ENCODE data around the gene GALNT6.

GALNT6 gene

DNA sequence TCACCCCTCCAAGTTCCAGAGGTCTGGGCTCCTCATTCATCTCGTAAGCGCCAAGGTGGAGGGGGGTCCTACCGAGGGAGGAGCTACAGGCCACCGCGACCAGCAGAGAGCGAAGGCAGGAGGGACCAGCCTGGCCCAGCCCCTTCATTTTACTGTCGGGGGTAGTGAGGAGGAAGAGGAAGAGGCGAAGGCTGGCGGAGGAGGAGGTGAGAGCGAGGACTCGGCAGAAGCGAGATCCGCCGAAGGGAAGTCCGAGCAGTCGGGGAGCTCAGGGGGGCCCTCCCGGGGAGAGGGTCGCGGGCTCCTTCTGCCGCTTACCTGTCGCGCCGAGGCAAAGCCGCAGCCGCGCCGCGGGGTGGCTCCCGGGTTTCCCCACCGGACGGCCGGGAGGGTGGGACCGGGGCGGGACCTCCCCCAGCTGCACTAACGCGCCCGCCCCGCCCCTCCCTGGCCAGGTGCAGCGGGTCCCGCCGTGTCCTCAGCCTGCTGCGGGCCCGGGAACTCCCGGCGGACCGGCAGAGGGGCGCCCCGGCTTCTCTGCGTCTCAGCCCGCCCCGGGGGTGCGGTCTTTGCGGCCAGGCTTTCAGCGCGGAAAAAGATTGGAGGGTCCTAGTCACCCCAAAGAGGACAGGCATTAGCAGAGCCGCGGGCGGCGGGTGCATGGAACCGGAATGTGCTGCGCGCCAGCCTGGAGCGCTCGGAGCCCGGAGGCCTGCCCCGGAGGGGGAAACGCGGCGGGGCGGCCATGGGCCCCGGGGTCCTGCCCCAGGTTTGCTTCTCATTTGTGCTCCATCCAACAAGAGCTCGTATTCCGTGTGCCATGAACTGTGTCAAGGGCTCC, at the start of gene GALNT6:
GALNT6 (minus strand) TSS at position 124 of the 841 bp plus-strand sequence. CDS start 11,625 bp downstream, outside the sequence.
- in situ Hi-C loops (cut with MboI; ENCODE audit: low sequenced_read_pairs), result no loop called here

- in situ Hi-C loops (cut with MboI; ENCODE audit: low sequenced_read_pairs), result loop anchor here (10.0 kb wide), 1 partner anchor 85 kb away; no protein-coding TSS in a partner anchor
Measured at GRCh38 chr12:51439330-51439729, 48.1 kb upstream of the GALNT6 start.

- in situ Hi-C loops (cut with MboI; ENCODE audit: low sequenced_read_pairs), result loop anchor here (10.0 kb wide), 1 partner anchor 87 kb away; no protein-coding TSS in a partner anchor
Measured at GRCh38 chr12:51437431-51437830, 46.2 kb upstream of the GALNT6 start.

DNA sequence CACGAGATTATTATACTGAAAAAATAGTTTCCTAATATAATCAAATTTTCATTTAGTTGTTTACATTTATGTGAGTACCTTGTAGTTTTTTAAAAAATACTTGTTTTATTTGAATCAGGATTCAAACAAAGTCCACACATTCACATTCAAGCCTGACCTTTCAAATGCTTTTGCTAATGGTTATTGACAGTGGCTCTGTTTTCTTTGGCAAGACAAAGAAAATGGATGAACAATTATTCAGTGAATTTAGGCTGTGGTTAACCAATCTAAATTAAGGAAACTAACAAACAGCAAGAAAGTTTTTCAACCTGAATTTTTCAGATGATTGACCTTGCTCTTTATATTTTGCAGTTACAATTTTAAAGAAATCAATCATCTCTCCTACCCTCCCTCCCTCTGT, 43.1 kb upstream of the GALNT6 start:
- in situ Hi-C loops (cut with MboI; ENCODE audit: low sequenced_read_pairs), result loop anchor here (10.0 kb wide), 1 partner anchor 90 kb away; no protein-coding TSS in a partner anchor

DNA sequence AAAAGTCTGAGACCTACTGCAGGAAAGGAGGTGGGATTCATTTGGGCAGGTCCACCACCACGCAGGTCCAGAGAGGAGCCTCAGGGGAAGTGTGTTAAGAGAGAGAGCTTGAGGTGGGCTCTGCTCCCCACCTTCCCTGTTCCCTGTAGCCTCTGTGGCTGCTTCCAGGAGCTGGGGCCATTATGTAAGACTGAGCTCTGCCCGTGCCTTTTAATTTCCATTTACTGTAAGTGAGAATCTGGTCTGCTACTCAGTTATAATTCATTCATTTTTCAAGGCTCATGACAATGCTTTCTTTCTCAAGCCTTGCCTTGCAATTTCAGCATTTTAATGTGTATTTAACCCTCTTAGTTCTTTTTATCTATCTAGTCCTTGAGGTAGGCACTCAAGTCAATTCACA, 41.7 kb upstream of the GALNT6 start:
- in situ Hi-C loops (cut with MboI; ENCODE audit: low sequenced_read_pairs), result loop anchor here (10.0 kb wide), 1 partner anchor 92 kb away; no protein-coding TSS in a partner anchor

- in situ Hi-C loops (cut with MboI; ENCODE audit: low sequenced_read_pairs), result loop anchor here (10.0 kb wide), 1 partner anchor 94 kb away; no protein-coding TSS in a partner anchor
Measured at GRCh38 chr12:51430196-51430895, 39.1 kb upstream of the GALNT6 start.

DNA sequence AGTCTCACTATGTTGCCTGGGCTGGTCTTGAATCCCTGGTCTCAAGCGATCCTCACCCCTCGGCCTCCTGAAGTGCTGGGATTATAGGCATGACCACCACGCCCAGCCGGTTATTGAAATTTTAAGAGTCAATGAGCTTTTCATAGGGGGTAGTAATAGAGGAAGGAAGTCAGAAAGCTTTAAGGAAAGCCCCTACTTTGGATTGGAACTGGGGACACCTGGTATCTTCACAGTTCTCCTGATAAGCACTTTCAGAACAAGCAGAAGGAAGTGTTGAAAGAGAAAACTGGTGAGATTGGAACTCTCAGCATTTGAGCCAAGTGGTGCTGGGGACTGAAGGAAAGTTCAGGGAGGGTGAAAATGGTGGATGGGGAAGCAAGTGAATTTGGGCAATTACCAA, 38.5 kb upstream of the GALNT6 start:
- in situ Hi-C loops (cut with MboI; ENCODE audit: low sequenced_read_pairs), result loop anchor here (10.0 kb wide), 2 partner anchors 95 to 395 kb away; no protein-coding TSS in a partner anchor

DNA sequence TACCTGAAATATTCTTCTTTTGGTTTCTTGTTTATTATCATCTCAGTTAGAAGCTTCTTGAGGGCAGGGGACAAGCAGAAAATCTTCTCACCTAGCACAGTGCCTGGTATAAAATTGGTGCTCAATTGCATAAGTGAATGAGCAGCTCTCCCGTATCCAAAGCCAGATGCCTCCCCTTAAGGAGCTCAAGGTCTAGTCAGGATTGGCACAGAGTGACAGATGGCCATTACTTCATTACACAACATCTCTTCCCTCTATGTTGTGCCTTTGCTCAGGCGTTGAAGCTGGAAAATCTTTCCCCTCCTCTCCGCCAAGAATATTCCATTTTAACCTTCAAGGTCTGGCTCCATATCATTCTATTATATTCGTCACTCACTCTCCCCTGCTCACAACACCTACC, 37.0 kb upstream of the GALNT6 start:
- in situ Hi-C loops (cut with MboI; ENCODE audit: low sequenced_read_pairs), result loop anchor here (10.0 kb wide), 1 partner anchor 397 kb away; no protein-coding TSS in a partner anchor

GRCh38 chr12:51424662-51425539, 33.7 kb upstream of the GALNT6 start, which contains the start of gene SLC4A8:
TSS of gene SLC4A8 (plus strand) at chr12:51424831. CDS start at chr12:51424988, 157 bp downstream.
- in situ Hi-C loops (cut with MboI; ENCODE audit: low sequenced_read_pairs), result loop anchor here (10.0 to 25.0 kb wide), 2 partner anchors 400 to 587 kb away; partner anchors contain the start of gene TAMALIN

GRCh38 chr12:51424094-51424661, 33.0 kb upstream of the GALNT6 start:
- in situ Hi-C loops (cut with MboI; ENCODE audit: low sequenced_read_pairs), result loop anchor here (10.0 to 25.0 kb wide), 2 partner anchors 401 to 588 kb away; partner anchors contain the start of gene TAMALIN

DNA sequence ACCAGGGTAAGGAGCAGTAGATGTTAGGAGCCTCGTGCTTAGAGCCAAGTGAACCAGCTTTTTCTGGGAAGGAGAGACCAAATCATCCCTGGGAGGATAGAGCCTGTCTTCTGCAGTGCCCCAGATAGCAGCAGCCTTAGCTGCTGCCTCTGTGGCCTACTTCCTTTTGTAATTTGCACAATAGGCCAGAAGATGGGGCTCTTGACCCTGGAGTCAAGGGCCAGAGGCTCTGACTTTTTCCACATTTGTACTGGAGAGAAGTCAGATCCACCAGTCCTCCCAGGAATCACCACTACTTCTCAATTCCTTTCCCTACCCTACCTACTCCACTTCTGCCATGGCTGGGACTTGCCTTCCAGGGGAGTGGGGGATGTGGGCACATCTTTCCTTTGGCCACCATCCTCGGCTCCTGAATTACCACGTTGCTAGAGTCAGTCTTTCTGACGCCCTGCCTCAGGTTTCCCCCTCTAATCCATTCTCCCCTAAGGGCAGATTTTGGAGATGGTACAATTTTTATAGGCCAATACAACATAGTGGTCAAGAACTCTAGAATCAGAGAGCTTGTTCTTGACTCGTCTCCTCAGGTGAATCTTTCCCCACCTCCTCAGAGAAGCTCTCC, 30.2 kb upstream of the GALNT6 start:
- in situ Hi-C loops (cut with MboI; ENCODE audit: low sequenced_read_pairs), result loop anchor here (10.0 to 25.0 kb wide), 2 partner anchors 403 to 591 kb away; partner anchors contain the start of gene TAMALIN

DNA sequence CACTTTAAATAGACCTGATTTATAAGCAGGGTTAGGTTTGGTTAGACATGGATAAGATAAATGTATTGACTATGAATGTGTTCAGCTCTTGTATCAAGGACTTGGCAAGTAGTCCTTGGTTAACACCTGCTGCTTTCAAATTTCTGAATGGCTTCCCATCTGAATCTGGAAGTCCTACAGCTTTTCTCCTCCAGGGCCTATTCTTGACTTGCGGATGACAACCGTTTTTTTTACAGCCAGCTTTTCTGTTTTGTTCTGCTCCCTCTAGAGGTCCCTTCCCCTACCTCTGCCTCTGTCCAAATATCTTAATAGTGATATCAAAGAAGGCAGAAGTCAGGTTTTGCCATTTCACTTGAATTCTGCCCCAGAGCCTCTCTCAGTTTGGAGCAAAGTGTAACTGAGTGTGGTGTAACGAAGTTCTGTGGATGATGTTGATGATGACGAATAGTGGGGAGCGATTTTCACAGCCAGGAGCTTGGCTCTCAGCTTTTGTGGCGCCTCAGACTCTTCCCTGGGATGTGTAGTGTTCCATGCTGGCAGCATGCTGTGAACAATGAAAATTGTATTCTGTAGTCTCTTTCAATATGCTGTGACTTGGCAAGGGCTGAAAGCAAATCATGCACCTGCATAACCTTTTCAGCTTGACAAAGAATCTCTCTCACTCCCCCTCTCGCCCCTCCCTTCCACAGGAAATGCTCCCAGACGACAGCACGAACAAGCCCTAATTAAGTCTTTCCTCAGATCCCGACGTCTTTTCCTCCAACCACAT, 28.4 kb upstream of the GALNT6 start:
- in situ Hi-C loops (cut with MboI; ENCODE audit: low sequenced_read_pairs), result loop anchor here (10.0 to 25.0 kb wide), 2 partner anchors 405 to 593 kb away; partner anchors contain the start of gene TAMALIN

DNA sequence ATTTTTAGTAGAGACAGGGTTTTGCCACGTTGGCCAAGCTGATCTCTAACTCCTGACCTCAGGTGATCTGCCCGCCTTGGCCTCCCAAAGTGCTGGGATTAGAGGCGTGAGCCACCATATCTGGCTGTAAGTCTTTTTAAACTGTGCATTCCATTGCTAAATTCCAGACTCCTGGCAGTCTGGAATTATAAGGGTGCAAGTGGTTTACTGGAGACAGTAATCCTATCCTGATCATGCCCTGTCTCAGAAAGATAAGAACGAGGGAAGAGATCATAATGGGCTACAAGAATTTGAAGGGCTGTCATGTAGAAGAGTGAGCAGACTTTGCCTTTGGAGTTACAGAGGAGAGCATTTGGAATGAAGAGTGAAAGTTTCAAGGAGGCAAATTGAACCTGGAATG, 26.6 kb upstream of the GALNT6 start:
- in situ Hi-C loops (cut with MboI; ENCODE audit: low sequenced_read_pairs), result loop anchor here (25.0 kb wide), 1 partner anchor 594 kb away; the partner anchor contains the start of gene TAMALIN

GRCh38 chr12:51415931-51416330, 24.7 kb upstream of the GALNT6 start:
- in situ Hi-C loops (cut with MboI; ENCODE audit: low sequenced_read_pairs), result loop anchor here (25.0 kb wide), 1 partner anchor 596 kb away; the partner anchor contains the start of gene TAMALIN

DNA sequence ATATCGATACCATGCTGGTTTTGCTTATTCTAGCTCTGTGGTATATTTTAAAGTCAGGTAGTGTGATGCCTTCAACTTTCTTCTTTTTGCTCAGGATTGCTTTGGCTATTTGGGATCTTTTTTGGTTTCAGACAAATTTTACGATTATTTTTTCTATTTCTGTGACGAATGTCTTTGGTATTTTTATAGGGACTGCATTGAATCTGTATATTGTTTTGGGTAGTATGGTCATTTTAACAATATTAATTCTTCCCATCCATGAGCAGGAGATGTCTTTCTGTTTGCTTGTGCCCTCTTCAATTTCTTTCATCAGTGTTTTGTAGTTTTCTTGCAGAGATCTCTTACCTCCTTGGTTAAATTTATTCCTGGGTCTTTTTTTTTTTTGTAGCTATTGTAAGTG, 22.6 kb upstream of the GALNT6 start:
- in situ Hi-C loops (cut with MboI; ENCODE audit: low sequenced_read_pairs), result loop anchor here (25.0 kb wide), 1 partner anchor 599 kb away; the partner anchor contains the start of gene TAMALIN

DNA sequence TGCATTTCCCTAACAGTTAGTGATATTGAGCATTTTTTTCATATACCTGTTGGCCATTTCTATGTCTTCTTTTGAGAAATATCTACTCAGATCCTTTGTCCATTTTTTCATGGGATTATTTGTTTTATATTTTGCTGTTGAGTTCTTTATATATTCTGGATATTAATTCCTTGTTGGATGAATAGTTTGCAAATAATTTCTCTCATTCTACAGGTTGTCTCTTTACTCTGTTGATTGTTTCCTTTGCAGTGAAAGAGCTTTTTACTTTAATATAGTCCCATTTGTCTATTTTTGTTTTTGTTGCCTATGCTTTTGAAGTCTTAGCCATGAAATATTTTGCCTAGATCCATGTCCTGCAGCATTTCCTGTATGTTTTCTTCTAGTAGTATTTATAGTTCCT, 21.9 kb upstream of the GALNT6 start:
- in situ Hi-C loops (cut with MboI; ENCODE audit: low sequenced_read_pairs), result loop anchor here (25.0 kb wide), 1 partner anchor 599 kb away; the partner anchor contains the start of gene TAMALIN

DNA sequence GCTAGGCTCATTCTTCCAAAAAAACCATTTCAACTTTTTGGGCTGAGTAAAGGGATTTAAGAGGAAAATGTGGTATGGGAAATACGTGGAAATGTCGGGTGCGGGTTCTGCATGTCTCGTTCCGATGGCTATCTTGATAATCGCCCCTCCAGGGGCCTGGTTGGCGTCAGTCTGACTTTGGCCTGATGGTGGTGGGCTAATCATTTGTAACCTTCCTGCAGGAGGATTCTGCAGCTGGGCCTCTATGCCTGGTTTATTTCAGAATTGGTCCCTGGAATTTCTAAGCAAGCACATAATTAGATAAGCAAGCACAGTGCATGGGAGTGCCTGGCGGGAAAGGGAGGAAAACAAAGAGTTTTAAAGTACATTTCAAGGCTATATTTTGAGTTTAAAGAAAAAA, 18.6 kb upstream of the GALNT6 start:
- in situ Hi-C loops (cut with MboI; ENCODE audit: low sequenced_read_pairs), result loop anchor here (25.0 kb wide), 1 partner anchor 602 kb away; the partner anchor contains the start of gene TAMALIN

DNA sequence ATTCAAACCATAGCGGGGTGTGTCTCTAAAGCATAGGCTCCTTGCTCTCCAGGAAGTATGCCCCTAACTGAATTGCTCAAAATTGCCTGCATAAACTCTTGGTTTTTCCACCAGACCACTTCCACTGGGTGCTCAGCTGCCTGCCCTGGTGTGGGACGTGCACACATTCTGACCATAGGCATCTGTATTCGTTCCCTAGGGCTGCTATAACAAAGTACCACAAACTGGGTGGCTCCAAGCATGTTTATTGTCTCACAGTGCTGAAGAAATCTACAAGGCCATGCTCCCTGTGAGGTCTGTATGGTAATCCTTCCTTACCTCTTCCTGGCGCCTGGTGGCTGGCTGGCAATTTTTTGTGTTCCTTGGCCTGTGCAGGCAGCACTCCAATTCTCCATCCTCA, 16.4 kb upstream of the GALNT6 start:
- in situ Hi-C loops (cut with MboI; ENCODE audit: low sequenced_read_pairs), result loop anchor here (25.0 kb wide), 1 partner anchor 605 kb away; the partner anchor contains the start of gene TAMALIN
